Activated CD8-positive, alpha-beta memory T cell treated with anti-CD3 and anti-CD28 coated beads, Interleukin-2, amount 50 U/mL, for 24 hours (primary cell): ENCODE results near the gene ENTPD3.

Experiments used
- DNase-seq: peaks from one replicate; pipeline ENCODE4 v3.0.0-alpha.2; 2020; ENCODE audit errors: extremely low read depth

ENTPD3 gene, protein sequence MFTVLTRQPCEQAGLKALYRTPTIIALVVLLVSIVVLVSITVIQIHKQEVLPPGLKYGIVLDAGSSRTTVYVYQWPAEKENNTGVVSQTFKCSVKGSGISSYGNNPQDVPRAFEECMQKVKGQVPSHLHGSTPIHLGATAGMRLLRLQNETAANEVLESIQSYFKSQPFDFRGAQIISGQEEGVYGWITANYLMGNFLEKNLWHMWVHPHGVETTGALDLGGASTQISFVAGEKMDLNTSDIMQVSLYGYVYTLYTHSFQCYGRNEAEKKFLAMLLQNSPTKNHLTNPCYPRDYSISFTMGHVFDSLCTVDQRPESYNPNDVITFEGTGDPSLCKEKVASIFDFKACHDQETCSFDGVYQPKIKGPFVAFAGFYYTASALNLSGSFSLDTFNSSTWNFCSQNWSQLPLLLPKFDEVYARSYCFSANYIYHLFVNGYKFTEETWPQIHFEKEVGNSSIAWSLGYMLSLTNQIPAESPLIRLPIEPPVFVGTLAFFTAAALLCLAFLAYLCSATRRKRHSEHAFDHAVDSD

GRCh38 chr3:40387001-40387894 is at the start of gene ENTPD3:
Gene ENTPD3 (plus strand): TSS chr3:40387184. CDS start chr3:40388058, 874 bp downstream.
- no peak for DNase-seq

DNA sequence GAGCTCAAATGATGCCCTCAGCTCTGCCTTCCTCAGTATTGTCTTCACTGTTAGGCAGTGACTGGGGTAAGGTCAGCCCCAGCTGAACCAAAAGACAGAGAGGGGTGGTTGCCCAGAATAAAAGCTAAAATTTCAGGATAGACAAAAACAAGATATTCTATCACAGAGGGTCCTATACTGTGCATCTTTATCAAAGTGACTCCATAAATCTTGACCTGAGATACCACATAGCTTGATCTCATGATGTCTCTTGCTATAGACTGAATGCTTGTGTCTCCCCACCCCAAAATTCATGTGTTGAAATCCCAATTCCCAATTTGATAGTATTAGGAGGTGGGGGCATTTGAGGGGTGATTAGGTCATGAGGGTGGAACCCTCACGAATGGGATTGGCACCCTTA is 47.1 kb upstream of the ENTPD3 start:
- no peak for DNase-seq

GRCh38 chr3:40340541-40341170 is 46.3 kb upstream of the ENTPD3 start:
- no peak for DNase-seq

DNA sequence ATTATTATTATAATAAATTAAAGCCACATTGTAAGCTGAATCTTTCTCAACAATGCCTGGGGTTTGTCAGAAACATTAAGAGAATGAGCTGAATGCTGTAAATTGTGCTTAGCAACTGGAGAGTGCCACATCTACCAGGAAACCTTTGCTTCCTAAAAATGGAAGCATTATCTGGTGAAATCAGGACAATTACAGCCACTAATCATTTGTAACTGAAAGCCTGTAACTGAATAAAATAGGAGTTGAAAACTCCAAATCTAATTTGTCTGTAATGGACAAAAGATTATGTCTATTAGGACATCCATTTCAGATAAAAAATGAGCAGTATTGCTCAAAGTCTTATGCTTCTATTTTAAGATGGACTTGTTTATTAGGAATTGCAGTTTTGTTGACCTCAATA is 45.3 kb upstream of the ENTPD3 start:
- no peak for DNase-seq

- no peak for DNase-seq
Measured at GRCh38 chr3:40350529-40350928, 36.5 kb upstream of the ENTPD3 start.

DNA sequence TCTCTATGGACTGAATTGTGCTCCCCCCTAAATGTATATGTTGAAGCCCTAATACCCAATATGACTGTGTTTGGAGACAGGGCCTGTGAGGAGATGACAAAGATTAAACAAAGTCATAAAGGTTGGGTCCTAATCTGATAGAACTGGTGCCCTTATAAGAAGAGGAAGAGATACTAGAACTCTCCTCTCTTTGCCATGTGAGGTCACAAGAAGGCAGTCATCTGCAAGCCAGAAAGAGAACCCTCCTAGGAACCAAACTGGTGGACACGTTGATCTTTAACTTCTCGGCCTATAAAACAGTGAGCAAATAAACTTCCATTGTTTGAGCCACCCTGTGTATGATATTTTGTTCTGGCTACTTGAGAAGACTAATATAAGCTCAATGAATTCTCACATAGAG is 31.6 kb upstream of the ENTPD3 start:
- no peak for DNase-seq

DNA sequence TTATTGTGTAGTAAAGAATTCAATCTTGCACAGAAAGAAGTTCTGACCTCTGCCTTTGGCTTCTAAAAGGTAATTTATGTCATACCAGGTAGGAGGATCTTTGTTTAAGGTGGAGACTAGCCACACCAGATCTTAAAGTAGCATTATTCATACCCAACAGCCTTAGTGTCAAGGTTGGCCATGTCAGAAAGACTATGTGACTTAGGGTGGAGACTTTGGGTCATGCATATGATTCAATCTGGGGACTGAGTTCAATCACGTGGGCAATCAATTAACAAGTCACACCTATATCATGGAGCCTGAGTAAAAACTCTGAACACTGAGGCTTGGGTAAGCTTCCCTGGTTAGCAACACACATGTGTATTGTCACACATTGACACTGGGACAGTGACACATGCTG is 28.5 kb upstream of the ENTPD3 start:
- no peak for DNase-seq

DNA sequence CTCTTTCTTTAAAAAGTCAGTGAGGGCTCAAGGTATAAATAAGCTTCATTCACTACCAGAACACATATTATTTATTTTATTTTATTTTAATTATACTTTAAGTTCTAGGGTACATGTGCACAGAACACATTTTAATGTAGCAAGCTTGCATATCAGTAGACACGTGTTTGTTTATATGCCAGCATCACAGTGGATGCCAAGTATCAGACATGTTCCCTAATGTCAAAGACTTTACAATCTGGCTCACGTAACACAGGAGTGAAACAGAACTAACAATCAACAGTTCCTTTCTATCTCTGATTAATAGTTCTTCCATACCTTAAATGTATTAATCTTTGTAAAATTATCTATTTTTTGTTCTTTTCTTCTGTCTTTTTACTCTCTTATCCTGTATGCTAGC is 23.3 kb upstream of the ENTPD3 start:
- no peak for DNase-seq

- no peak for DNase-seq
Measured at GRCh38 chr3:40366203-40367162, 20.5 kb upstream of the ENTPD3 start.

DNA sequence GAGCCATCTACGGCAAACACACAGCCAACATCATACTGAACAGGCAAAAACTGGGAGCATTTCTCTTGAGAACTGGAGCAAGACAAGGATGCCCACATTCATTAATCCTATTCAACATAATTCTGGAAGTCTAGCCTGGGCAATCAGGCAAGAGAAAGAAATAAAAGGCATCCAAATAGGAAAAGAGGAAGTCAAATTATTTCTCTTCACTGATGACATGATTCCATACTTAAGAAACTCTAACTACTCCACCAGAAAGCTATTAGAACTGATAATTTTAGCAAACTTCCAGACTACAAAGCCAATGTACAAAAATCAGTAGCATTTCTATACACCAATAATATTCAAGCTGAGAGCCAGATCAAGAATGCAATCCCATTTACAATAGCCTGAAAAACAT is 17.3 kb upstream of the ENTPD3 start:
- no peak for DNase-seq

DNA sequence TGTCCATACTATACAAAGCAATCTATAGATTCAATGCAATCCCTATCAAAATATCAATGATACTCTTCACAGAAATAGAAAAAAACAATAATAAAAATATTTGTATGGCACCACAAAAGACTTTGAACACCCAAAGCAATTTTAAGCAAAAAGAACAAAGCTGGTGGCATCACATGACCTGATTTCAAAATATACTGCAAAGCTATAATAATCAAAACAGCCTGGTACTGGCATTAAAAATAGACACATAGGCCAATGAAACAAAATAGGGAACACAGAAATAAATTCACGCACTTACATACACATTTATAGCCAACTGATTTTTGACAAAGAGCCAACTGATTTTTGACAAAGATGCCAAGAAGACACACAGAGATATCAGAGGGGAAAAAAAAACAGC is 9.2 kb upstream of the ENTPD3 start:
- no peak for DNase-seq

GRCh38 chr3:40379674-40380306 is 7.2 kb upstream of the ENTPD3 start:
- DNase-seq, result no peak

DNA sequence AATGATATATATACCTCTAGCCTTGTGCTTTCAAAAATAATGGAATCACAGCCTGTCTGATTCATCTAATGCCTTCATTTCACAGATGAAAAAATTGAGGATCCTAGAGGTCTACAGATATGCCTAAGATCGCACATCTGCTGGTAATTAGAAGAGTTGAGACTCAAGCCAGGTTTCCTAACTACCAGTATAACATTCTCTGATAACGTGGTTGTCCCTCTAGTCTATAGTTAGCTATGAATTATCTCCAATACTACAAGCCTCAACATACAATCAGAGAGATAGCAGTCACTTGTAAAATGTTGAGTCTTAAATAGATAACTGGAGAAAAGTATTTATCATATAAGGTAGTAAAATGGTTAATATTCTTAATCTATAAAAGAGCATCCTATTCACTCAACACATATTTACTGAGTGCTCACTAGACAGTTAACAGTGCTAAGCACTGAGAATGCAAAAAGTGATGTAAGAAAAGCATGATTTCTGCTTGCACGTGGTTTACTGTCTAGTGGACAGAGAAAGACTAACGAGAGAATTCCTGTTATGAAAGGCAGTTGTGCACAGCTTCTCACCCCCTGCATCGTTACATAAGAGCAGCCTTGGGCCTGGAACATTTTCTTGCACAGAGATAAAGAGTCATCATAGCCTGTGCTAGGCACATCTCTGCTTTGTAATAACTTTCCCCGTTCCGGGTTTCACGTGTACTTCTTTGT is 4.9 kb upstream of the ENTPD3 start:
- no peak for DNase-seq

DNA sequence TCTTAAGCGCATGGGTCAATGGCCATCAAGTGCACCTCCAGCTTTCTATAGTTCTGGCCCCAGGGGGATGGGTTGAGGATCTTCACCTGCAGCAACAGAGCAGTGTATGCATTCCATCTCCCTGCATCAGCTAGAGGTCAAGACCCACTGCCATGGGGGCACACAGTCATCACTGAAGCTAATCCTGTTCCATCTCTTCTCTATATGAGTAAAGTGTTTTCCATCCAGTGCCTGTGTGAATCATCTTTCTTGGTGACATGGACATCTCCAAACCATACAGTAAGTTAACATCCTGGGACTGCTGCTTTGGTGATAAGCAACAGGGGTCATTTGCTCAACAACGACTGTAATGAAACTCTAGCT is 4.4 kb upstream of the ENTPD3 start:
- DNase-seq, result no peak

- no peak for DNase-seq
Measured at GRCh38 chr3:40386213-40386612, 771 bp upstream of the ENTPD3 start.

DNA sequence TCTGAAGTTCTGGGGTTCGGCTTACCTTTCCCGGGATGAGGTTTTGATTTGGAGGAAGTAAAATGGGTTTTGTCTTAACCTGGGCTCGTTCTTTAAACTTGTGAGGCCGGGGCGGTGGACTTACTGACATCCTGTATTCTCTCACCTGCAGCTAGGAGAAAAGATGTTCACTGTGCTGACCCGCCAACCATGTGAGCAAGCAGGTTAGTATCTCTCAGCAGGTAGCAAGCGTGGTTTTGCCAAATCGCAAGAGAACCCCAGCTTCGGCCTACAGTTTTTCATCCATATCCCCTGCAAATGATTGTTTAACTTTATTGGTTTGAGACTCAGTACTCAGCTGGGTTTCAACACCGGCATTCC is 891 bp downstream of the ENTPD3 start:
- DNase-seq, result no peak

- no peak for DNase-seq
Measured at GRCh38 chr3:40396406-40396805, 9.4 kb downstream of the ENTPD3 start.

DNA sequence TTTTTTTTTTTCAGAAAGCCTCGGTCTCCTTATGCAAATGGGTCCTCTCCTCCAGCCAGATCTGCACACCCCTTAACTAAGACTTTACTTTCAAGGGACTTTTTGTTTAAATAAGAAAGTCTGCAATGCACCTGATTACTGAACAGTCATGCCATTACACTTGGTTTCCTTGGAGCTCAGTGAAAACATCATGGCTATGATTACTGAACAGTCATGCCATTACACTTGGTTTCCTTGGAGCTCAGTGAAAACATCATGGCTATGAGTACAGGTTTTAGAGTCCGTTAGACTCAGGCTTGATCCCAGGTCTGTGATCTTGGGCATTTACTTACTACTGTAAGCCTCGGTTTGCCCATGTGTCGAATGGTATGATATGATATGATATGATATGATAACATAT is 10.1 kb downstream of the ENTPD3 start:
- DNase-seq, result no peak

DNA sequence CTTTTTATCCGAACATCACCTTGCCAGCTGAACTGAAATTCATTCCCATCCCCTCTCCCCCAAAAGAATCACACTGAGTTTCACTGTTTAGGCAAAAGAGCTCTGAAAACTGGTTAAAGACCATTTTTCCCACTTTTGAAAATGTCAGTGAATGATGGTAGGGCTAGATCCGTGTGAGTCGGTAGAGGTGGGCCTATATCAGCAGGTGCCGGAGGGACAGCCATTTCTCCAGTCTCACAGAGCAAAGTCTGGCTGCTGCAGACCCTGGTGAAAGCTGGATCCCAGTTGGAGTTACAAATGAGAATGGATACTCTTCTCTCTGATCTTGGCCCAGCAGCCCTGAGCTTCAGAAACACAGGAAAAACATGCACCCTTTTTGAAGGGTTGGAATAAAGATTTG is 10.9 kb downstream of the ENTPD3 start:
- no peak for DNase-seq

- DNase-seq, result no peak
Measured at GRCh38 chr3:40398346-40398745, 11.4 kb downstream of the ENTPD3 start.
